LNCaP clone FGC (cell line): Measurements from ENCODE around the gene CPED1.
A peak's percentile ranks its signal among the peaks of the same experiment; 100 is the strongest.

Source experiments
- DNase-seq: peaks from one replicate; pipeline ENCODE4 v3.0.0-alpha.2; 2011; ENCODE audit warnings: low read depth
- H3K4me3 ChIP-seq: 2 replicates; pipeline ENCODE4 v1.5.1; 2011; ENCODE audit warnings: mild to moderate bottlenecking, low read depth, low read length, control low read depth
- CTCF ChIP-seq: IDR thresholded peaks from 2 replicates; pipeline ENCODE4 v1.5.1; 2012; ENCODE audit warnings: mild to moderate bottlenecking; ENCODE audit not compliant: control insufficient read depth, insufficient read depth; ENCODE audit errors: extremely low read depth

CPED1 gene

GRCh38 chr7:120947980-120948379 is 40.5 kb upstream of the CPED1 start:
- TF ChIP-seq CTCF = no peak
- no peak for DNase-seq
- H3K4me3 ChIP-seq = no peak overlapping the region

DNA sequence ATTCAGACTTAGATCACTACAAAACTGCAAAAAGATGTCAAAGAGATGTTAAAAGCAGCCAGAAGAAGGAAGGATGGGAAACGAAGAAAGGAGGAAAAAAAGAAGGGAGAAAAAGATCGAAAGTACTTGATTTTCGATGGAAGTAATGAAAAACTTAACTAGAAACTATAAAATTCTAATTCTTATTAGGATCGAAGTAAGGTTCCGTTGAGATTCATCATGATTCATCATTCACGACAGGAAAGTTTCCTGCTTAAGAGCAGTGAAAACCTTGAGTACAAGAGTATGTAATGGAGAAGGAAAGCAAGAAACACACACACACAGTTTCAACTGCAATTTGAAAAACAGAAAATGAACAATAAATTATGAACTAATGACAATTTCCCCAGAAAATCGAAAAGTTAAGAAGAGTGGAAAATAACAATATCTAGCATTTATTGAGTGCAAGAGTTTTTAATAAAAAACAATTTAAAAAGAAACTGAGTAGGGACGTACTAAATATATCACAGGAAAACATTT is 39.1 kb upstream of the CPED1 start:
- no peak for TF ChIP-seq CTCF
- H3K4me3 ChIP-seq = peak overlapping the region; percentile 75
- DNase-seq = no peak

GRCh38 chr7:120949998-120950538 is 38.4 kb upstream of the CPED1 start:
- no peak for DNase-seq
- TF ChIP-seq CTCF = no peak

GRCh38 chr7:120950539-120951308 is 37.8 kb upstream of the CPED1 start, which contains the start of gene ING3:
Gene ING3 (plus strand): TSS chr7:120950777. CDS start chr7:120950897, 120 bp downstream.
- H3K4me3 ChIP-seq = peak within 1 kb of the TSS; percentile 75
- no peak for TF ChIP-seq CTCF
- DNase-seq = peak; percentile 97

More at GRCh38 chr7:120949998-120950538, 38.4 kb upstream of the CPED1 start:
- peak overlapping the region; percentile 75 for H3K4me3 ChIP-seq

GRCh38 chr7:120951309-120951699 is 37.2 kb upstream of the CPED1 start:
- no peak for DNase-seq
- H3K4me3 ChIP-seq = peak overlapping the region; percentile 75

GRCh38 chr7:120951826-120952225 is 36.7 kb upstream of the CPED1 start:
- DNase-seq = no peak
- H3K4me3 ChIP-seq = peak overlapping the region; percentile 75
- no peak for TF ChIP-seq CTCF

More at GRCh38 chr7:120951309-120951699, 37.2 kb upstream of the CPED1 start:
- TF ChIP-seq CTCF = no peak
